Endothelial cell of umbilical vein (primary cell): ENCODE data around the gene HOXA13. TPM values are rescaled to one million over a fixed set of nuclear protein-coding genes. Genes with fewer than 3 reads are reported as not detected.

Experiments used
- BruUV-seq: library from RNA; stranded (reverse); fragments of 400-500 nt; replicated peaks from 2 replicates; lab custom pipeline; 2021; lab: Mats Ljungman, UMichigan
- CTCF ChIA-PET: fragments of 300-600, 350-600 bp; sonication (Branson Sonifier 250); formaldehyde crosslinking; loops from one replicate; lab custom pipeline; 2021; ENCODE audit warnings: antibody characterized with exemption, inconsistent platforms; lab: Charles Lee
- POLR2A ChIA-PET: fragments of 300-600, 350-600 bp; sonication (Branson Sonifier 250); formaldehyde crosslinking; loops from one replicate; lab custom pipeline; 2021; ENCODE audit warnings: antibody characterized with exemption, inconsistent platforms; lab: Charles Lee
- DNase-seq: peaks from one replicate; pipeline ENCODE4 v3.0.0-alpha.2; 2011; ENCODE audit warnings: low read depth, low spot score
- FAIRE-seq: peaks from 2 replicates; lab custom pipeline; 2011; peaks lifted over from hg19 to GRCh38; lab: Jason Lieb, UNC
- H2AFZ ChIP-seq: 2 replicates; pipeline ENCODE4 v1.6.0; 2012; ENCODE audit warnings: low read depth, low read length, control low read depth, inconsistent platforms
- H3K27ac ChIP-seq: 2 replicates; pipeline ENCODE4 v1.5.1; 2011; ENCODE audit warnings: low read depth, mild to moderate bottlenecking, control low read depth, low read length, moderate library complexity; ENCODE audit not compliant: insufficient read depth
- H3K27me3 ChIP-seq, 2 experiments: 2 replicates each; pipeline versions ENCODE4 v1.6.0 to v1.6.1; 2011; ENCODE audit warnings: low read length in 2 of 2, mixed read lengths in 1 of 2; ENCODE audit not compliant: control insufficient read depth in 2 of 2, insufficient read depth in 2 of 2
- H3K36me3 ChIP-seq, 2 experiments: 2 replicates in 1 of 2; 3 replicates in 1 of 2; pipeline ENCODE4 v1.5.1; 2011; ENCODE audit warnings: low read length in 2 of 2, mild to moderate bottlenecking in 1 of 2, moderate library complexity in 1 of 2; ENCODE audit not compliant: control insufficient read depth in 2 of 2, insufficient read depth in 2 of 2; ENCODE audit errors: extremely low read depth in 1 of 2
- H3K4me1 ChIP-seq: 3 replicates; pipeline ENCODE4 v1.5.1; 2011; ENCODE audit warnings: mild to moderate bottlenecking, low read length; ENCODE audit not compliant: control insufficient read depth, insufficient read depth; ENCODE audit errors: extremely low read depth
- H3K4me2 ChIP-seq: 2 replicates; pipeline ENCODE4 v1.6.1; 2011; ENCODE audit warnings: low read length, control low read depth, mixed read lengths; ENCODE audit not compliant: insufficient read depth
- H3K4me3 ChIP-seq, 3 experiments: fragments of 200-600 bp in 1 of 3; sonication (generic), shearing (Covaris generic) in 1 of 3; replicated peaks in 1 of 3; 2 replicates each; pipeline ENCODE4 v1.5.1; 2011 to 2016; ENCODE audit warnings: control low read depth in 3 of 3, low read length in 3 of 3, mild to moderate bottlenecking in 2 of 3, inconsistent platforms in 1 of 3, low read depth in 1 of 3, moderate library complexity in 1 of 3; ENCODE audit not compliant: insufficient read depth in 1 of 3
- H3K79me2 ChIP-seq: 2 replicates; pipeline ENCODE4 v1.6.0; 2012; ENCODE audit warnings: low read length, inconsistent platforms; ENCODE audit not compliant: control insufficient read depth, insufficient read depth
- H3K9ac ChIP-seq: replicated peaks from 2 replicates; pipeline ENCODE3; 2011; ENCODE audit warnings: low read length, control low read depth; ENCODE audit not compliant: insufficient read depth; ENCODE audit errors: extremely low read depth
- H3K9me1 ChIP-seq: replicated peaks from 3 replicates; pipeline ENCODE4 v1.6.0; 2011; ENCODE audit warnings: mild to moderate bottlenecking, low read length; ENCODE audit not compliant: control insufficient read depth, insufficient read depth; ENCODE audit errors: extremely low read depth
- H3K9me3 ChIP-seq: replicated peaks from 2 replicates; pipeline ENCODE4 v1.5.1; 2012; ENCODE audit warnings: low read length, inconsistent platforms; ENCODE audit not compliant: control insufficient read depth, insufficient read depth
- H4K20me1 ChIP-seq: replicated peaks from 2 replicates; pipeline ENCODE3; 2011; ENCODE audit warnings: mild to moderate bottlenecking, low read length; ENCODE audit not compliant: control insufficient read depth, insufficient read depth; ENCODE audit errors: extremely low read depth
- POLR2A ChIP-seq: IDR thresholded peaks from 2 replicates; pipeline ENCODE4 v1.6.1; 2012; ENCODE audit warnings: low read depth, mild to moderate bottlenecking, control low read depth, low read length
- POLR2AphosphoS5 ChIP-seq: IDR thresholded peaks from 2 replicates; pipeline ENCODE4 v1.6.1; 2012; ENCODE audit warnings: low read depth, mild to moderate bottlenecking, control low read depth, low read length, moderate library complexity; ENCODE audit not compliant: insufficient read depth
- dilution Hi-C: fragments of 300-500 bp; cut with MboI; formaldehyde crosslinking; loops from one replicate; pipeline ENCODE4 v1.15.0; 2019; ENCODE audit warnings: low sequenced_read_pairs; ENCODE audit not compliant: extremely low pct_ligation_motif_present
- intact Hi-C: fragments of 100-400 bp; cut with micrococcal nuclease; formaldehyde crosslinking; loops from one replicate; pipeline ENCODE4 v1.10.0; 2022
- polyA plus RNA-seq, 4 experiments: library from polyadenylated mRNA; depleted of rRNA in 3 of 4; stranded (reverse) in 3 of 4; unstranded in 1 of 4; fragments of >200 nt; gene quantifications; 2 replicates each; pipeline versions ENCODE4 v1.2.1 to v1.2.3, GENCODE V29; 2011 to 2012; ENCODE audit warnings: missing spikeins in 1 of 4
- total RNA-seq: library from RNA; stranded (reverse); gene quantifications from 2 replicates; pipeline ENCODE4 v1.2.3, GENCODE V29; 2021
- TF ChIP-seq, protein P1 (sequence below), 2 donors: IDR thresholded peaks; 1 replicate in 1 of 2; 2 replicates in 1 of 2; pipeline ENCODE4 v1.5.1; 2011; ENCODE audit warnings: low read length in 2 of 2, mild to moderate bottlenecking in 2 of 2, moderate library complexity in 2 of 2, control low read depth in 1 of 2, inconsistent platforms in 1 of 2, low read depth in 1 of 2; ENCODE audit not compliant: insufficient read depth in 1 of 2; ENCODE audit errors: extremely low read depth in 1 of 2

Gene HOXA13
- total and polyA plus RNA-seq, 2 donors (not counting 3 experiments of a cell fraction or from before 2014, with no cell fraction given), result 0.22 TPM; not detected in 1

GRCh38 chr7:27155816-27156507, 43.9 kb downstream of the HOXA13 start:
- no peaks in the 10 kb centered on the region for H3K9me3 ChIP-seq
- dilution Hi-C loops (loop anchor here (25.0 kb wide), 1 partner anchor 969 kb away; no protein-coding TSS in a partner anchor), intact Hi-C loops (loop anchor here (5.0 kb wide), 1 partner anchor 999 kb away; no protein-coding TSS in a partner anchor)
- H3K79me2 ChIP-seq, result peaks cover 83% of the 10 kb centered on the region
- H3K36me3 ChIP-seq, result no peaks in the 10 kb centered on the region
- H3K4me2 ChIP-seq, result peak overlapping the region; percentile 92
- FAIRE-seq, result no peak
- H4K20me1 ChIP-seq, result no peaks in the 10 kb centered on the region
- H3K9ac ChIP-seq, result peak overlapping the region; percentile 78
- H3K27me3 ChIP-seq, result no peaks in the 10 kb centered on the region
- peak overlapping the region; percentile 59 to 76 (median 60) for H3K4me3 ChIP-seq
- BruUV-seq, result TSS peak; percentile 29
- TF ChIP-seq POLR2AphosphoS5 (peak; percentile 16), POLR2A (peak; percentile 8)
- TF ChIP-seq, protein P1, sequence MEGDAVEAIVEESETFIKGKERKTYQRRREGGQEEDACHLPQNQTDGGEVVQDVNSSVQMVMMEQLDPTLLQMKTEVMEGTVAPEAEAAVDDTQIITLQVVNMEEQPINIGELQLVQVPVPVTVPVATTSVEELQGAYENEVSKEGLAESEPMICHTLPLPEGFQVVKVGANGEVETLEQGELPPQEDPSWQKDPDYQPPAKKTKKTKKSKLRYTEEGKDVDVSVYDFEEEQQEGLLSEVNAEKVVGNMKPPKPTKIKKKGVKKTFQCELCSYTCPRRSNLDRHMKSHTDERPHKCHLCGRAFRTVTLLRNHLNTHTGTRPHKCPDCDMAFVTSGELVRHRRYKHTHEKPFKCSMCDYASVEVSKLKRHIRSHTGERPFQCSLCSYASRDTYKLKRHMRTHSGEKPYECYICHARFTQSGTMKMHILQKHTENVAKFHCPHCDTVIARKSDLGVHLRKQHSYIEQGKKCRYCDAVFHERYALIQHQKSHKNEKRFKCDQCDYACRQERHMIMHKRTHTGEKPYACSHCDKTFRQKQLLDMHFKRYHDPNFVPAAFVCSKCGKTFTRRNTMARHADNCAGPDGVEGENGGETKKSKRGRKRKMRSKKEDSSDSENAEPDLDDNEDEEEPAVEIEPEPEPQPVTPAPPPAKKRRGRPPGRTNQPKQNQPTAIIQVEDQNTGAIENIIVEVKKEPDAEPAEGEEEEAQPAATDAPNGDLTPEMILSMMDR (IDR thresholded peaks at IDR 0.05; ENCODE audit: extremely low read depth in 1 of 2, insufficient read depth in 1 of 2, low read depth in 1 of 2, low read length in 2 of 2), result no peak
- peak overlapping the region; percentile 96 for H3K27ac ChIP-seq
- ChIA-PET POLR2A (interaction anchor here (0.6 to 1.4 kb wide), 2 partner anchors 35 to 956 kb away, joined by 4 to 7 read pairs; no protein-coding TSS in a partner anchor), CTCF (interaction anchor here (0.8 to 4.1 kb wide), 17 partner anchors 11 to 1294 kb away, joined by 3 to 48 read pairs (median 4); partner anchors contain the start of genes HOXA10, HOXA11 and HOXA5)
- no peaks in the 10 kb centered on the region for H3K9me1 ChIP-seq
- DNase-seq, result peak; percentile 79
- H3K4me1 ChIP-seq, result peaks cover 69% of the 10 kb centered on the region
- H2AFZ ChIP-seq, result peak overlapping the region; percentile 58
